Prostate gland (tissue), 2 donors: ENCODE data around the gene TUBGCP2.

Experiments
- POLR2A ChIP-seq: fragments of 450-650 bp; IDR thresholded peaks from one replicate; pipeline ENCODE4 v1.6.1; 2016; ENCODE audit warnings: antibody characterized with exemption, mild to moderate bottlenecking
- POLR2AphosphoS5 ChIP-seq: sonication (generic); formaldehyde crosslinking; IDR thresholded peaks from one replicate; pipeline ENCODE4 v1.6.1; 2017; ENCODE audit warnings: antibody characterized with exemption
- TF ChIP-seq, protein P1 (sequence below), 4 experiments: fragments of 200-600 bp in 2 of 4; fragments of 450-650 bp in 2 of 4; sonication (generic) in 2 of 4; IDR thresholded peaks; 1 replicate in 3 of 4; 2 replicates in 1 of 4; pipeline ENCODE4 v1.5.1; 2016 to 2019; ENCODE audit warnings: antibody characterized with exemption in 4 of 4, mild to moderate bottlenecking in 2 of 4, moderate library complexity in 2 of 4

DNA sequence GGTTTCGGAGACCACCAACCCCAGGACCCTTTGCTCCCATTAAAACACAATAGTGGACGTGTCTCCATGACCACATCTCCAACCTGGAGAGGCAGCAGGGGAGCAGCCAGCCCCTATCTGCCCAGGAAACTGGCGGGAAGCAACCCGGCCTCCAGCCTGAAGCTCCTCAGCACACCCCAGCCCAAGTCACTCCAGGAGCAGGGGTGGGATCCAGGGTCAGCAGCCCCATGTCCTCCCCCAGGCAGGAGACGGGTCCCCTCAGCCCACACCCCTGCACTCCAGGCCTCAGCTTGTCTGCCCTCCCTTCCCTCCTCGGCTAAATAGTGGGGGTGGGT lies 32.6 kb downstream of the TUBGCP2 start:
- TF ChIP-seq POLR2A = no peak
- TF ChIP-seq, protein P1, sequence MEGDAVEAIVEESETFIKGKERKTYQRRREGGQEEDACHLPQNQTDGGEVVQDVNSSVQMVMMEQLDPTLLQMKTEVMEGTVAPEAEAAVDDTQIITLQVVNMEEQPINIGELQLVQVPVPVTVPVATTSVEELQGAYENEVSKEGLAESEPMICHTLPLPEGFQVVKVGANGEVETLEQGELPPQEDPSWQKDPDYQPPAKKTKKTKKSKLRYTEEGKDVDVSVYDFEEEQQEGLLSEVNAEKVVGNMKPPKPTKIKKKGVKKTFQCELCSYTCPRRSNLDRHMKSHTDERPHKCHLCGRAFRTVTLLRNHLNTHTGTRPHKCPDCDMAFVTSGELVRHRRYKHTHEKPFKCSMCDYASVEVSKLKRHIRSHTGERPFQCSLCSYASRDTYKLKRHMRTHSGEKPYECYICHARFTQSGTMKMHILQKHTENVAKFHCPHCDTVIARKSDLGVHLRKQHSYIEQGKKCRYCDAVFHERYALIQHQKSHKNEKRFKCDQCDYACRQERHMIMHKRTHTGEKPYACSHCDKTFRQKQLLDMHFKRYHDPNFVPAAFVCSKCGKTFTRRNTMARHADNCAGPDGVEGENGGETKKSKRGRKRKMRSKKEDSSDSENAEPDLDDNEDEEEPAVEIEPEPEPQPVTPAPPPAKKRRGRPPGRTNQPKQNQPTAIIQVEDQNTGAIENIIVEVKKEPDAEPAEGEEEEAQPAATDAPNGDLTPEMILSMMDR (IDR thresholded peaks at IDR 0.05) = no peak
- TF ChIP-seq POLR2AphosphoS5 = no peak
